Stimulated activated CD4-positive, alpha-beta T cell treated with anti-CD3 and anti-CD28 coated beads, Interleukin-12 subunit alpha, Interleukin-12 subunit beta, amount 100 ng/mL, for 48 hours (primary cell): ENCODE measurements around the gene GJA10.

Experiments
- DNase-seq, 3 donors: peaks; one replicate each; pipeline ENCODE4 v3.0.0-alpha.2; 2020; ENCODE audit warnings: low read depth in 2 of 3, low spot score in 1 of 3

The GJA10 gene

GRCh38 chr6:89942601-89943000 lies 48.3 kb downstream of the GJA10 start:
- DNase-seq: no peak

- no peak for DNase-seq
These were observed 50.0 kb downstream of the GJA10 start for GRCh38 chr6:89944181-89944755.

GRCh38 chr6:89944826-89945407 lies 50.6 kb downstream of the GJA10 start:
- no peak for DNase-seq
